Glutamatergic neuron (in vitro differentiated cells): ENCODE results near the gene SAMD1. TPM values are rescaled to one million over a fixed set of nuclear protein-coding genes. Genes with fewer than 3 reads are reported as not detected.

Source experiments
- DNase-seq: peaks from one replicate; pipeline ENCODE4 v3.0.0; 2022
- H3K27ac Mint-ChIP-seq: one replicate; pipeline ENCODE4 v1.8.0; 2020; ENCODE audit warnings: mild to moderate bottlenecking, mixed read lengths, inconsistent platforms; ENCODE audit not compliant: unreplicated experiment
- H3K27me3 Mint-ChIP-seq: one replicate; pipeline ENCODE4 v1.8.0; 2020; ENCODE audit warnings: mild to moderate bottlenecking, moderate library complexity, mixed read lengths, inconsistent platforms; ENCODE audit not compliant: unreplicated experiment
- H3K36me3 Mint-ChIP-seq: one replicate; pipeline ENCODE4 v1.8.0; 2020; ENCODE audit warnings: mild to moderate bottlenecking, mixed read lengths, inconsistent platforms; ENCODE audit not compliant: unreplicated experiment
- H3K4me1 Mint-ChIP-seq: one replicate; pipeline ENCODE4 v1.8.0; 2020; ENCODE audit warnings: mild to moderate bottlenecking, low read depth, mixed read lengths, inconsistent platforms; ENCODE audit not compliant: unreplicated experiment
- H3K4me3 Mint-ChIP-seq: one replicate; pipeline ENCODE4 v1.8.0; 2020; ENCODE audit warnings: mild to moderate bottlenecking, mixed read lengths, inconsistent platforms; ENCODE audit not compliant: unreplicated experiment
- H3K9me3 Mint-ChIP-seq: one replicate; pipeline ENCODE4 v1.8.0; 2020; ENCODE audit warnings: mild to moderate bottlenecking, moderate library complexity, mixed read lengths, inconsistent platforms; ENCODE audit not compliant: unreplicated experiment
- total RNA-seq: library from RNA; stranded (reverse); fragmentation: NEBNext Ultra II Directional; extraction: Animal tissue kit (Norgen Biotek cat#: 25700); gene quantifications from one replicate; pipeline ENCODE4 v1.2.1, GENCODE V29; 2021; ENCODE audit not compliant: unreplicated experiment
- TF ChIP-seq, protein P1 (sequence below): fragments of 200-600 bp; sonication (generic); IDR thresholded peaks from one replicate; pipeline ENCODE4 v1.5.0; 2021; ENCODE audit not compliant: partially characterized antibody, unreplicated experiment

Gene SAMD1
- total RNA-seq, 1 donor from 2014 or later, result 52.0 TPM

DNA sequence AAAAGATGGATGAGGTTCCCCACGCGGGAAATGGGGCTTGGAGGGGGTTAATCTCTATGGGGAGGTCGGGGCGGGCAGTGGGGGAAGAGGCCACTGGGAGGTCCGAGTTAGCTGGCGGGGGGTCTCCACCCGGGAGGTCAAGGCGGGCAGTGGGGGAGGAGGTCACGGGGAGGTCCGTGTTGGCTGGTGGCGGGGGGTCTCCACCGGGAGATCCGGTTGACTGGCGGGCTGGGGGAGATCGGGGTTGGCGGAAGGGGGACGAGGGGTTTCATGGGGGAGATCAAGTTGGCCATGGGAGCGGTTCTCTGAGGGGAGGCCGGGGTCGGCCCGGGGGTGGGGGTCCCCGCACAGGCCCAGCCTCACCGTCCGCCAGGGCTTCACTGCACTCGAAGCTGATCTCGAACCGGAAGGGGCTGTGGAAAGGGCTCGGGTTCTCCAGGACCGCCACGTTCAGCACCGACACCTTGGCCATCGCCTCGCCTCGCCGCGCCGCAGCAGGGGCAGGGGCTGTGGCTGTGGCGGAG, 45.5 kb upstream of the SAMD1 start:
- peaks cover 3% of the 10 kb centered on the region for H3K9me3 Mint-ChIP-seq
- H3K27ac Mint-ChIP-seq, result no peak overlapping the region
- H3K4me1 Mint-ChIP-seq, result peaks cover 6% of the 10 kb centered on the region
- no peak for DNase-seq
- peaks cover 6% of the 10 kb centered on the region for H3K27me3 Mint-ChIP-seq
- H3K36me3 Mint-ChIP-seq, result no peaks in the 10 kb centered on the region
- TF ChIP-seq, protein P1, sequence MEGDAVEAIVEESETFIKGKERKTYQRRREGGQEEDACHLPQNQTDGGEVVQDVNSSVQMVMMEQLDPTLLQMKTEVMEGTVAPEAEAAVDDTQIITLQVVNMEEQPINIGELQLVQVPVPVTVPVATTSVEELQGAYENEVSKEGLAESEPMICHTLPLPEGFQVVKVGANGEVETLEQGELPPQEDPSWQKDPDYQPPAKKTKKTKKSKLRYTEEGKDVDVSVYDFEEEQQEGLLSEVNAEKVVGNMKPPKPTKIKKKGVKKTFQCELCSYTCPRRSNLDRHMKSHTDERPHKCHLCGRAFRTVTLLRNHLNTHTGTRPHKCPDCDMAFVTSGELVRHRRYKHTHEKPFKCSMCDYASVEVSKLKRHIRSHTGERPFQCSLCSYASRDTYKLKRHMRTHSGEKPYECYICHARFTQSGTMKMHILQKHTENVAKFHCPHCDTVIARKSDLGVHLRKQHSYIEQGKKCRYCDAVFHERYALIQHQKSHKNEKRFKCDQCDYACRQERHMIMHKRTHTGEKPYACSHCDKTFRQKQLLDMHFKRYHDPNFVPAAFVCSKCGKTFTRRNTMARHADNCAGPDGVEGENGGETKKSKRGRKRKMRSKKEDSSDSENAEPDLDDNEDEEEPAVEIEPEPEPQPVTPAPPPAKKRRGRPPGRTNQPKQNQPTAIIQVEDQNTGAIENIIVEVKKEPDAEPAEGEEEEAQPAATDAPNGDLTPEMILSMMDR, result no peak
- peak overlapping the region; percentile 80 for H3K4me3 Mint-ChIP-seq

- TF ChIP-seq, protein P1, result no peak
- H3K36me3 Mint-ChIP-seq, result no peaks in the 10 kb centered on the region
- peaks cover 6% of the 10 kb centered on the region for H3K4me1 Mint-ChIP-seq
- H3K27me3 Mint-ChIP-seq, result peaks cover 6% of the 10 kb centered on the region
- peaks cover 3% of the 10 kb centered on the region for H3K9me3 Mint-ChIP-seq
- H3K27ac Mint-ChIP-seq, result no peak overlapping the region
- DNase-seq, result no peak
- peak overlapping the region; percentile 80 for H3K4me3 Mint-ChIP-seq
These were observed 44.8 kb upstream of the SAMD1 start for GRCh38 chr19:14135355-14135754.

GRCh38 chr19:14127929-14128509, 37.5 kb upstream of the SAMD1 start:
- H3K4me1 Mint-ChIP-seq, result peaks cover 1% of the 10 kb centered on the region
- no peaks in the 10 kb centered on the region for H3K36me3 Mint-ChIP-seq
- H3K27ac Mint-ChIP-seq, result no peak overlapping the region
- H3K4me3 Mint-ChIP-seq, result no peak overlapping the region
- no peak for DNase-seq
- no peaks in the 10 kb centered on the region for H3K27me3 Mint-ChIP-seq
- no peaks in the 10 kb centered on the region for H3K9me3 Mint-ChIP-seq
- TF ChIP-seq, protein P1, result no peak

DNA sequence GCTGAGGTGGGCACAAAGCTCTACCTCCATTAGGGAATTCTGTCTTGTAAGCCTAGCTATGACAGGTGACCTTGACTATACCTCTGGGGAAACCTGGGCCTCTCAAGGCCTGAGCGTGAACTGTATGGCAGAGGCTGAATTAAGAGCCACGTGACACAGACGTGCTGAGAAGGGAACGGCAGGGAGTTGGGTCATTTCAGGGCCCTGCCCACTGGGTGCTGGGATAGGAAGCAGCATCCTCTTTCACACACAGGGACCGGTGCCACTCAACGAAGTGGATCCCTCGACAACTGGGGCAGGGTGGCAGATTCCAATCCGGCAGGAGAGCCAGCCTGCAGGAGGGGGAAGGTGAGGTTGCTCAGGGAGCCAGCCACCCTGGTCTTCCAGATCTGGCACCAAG, 36.6 kb upstream of the SAMD1 start:
- H3K4me3 Mint-ChIP-seq, result no peak overlapping the region
- no peak overlapping the region for H3K27ac Mint-ChIP-seq
- TF ChIP-seq, protein P1, result no peak
- peaks cover 2% of the 10 kb centered on the region for H3K4me1 Mint-ChIP-seq
- DNase-seq, result no peak
- no peaks in the 10 kb centered on the region for H3K36me3 Mint-ChIP-seq
- H3K27me3 Mint-ChIP-seq, result no peaks in the 10 kb centered on the region
- H3K9me3 Mint-ChIP-seq, result no peaks in the 10 kb centered on the region

GRCh38 chr19:14122924-14123323, 32.4 kb upstream of the SAMD1 start:
- H3K27ac Mint-ChIP-seq, result no peak overlapping the region
- peaks cover 8% of the 10 kb centered on the region for H3K27me3 Mint-ChIP-seq
- no peaks in the 10 kb centered on the region for H3K36me3 Mint-ChIP-seq
- DNase-seq, result no peak
- peaks cover 7% of the 10 kb centered on the region for H3K4me1 Mint-ChIP-seq
- H3K4me3 Mint-ChIP-seq, result no peak overlapping the region
- TF ChIP-seq, protein P1, result no peak
- H3K9me3 Mint-ChIP-seq, result peaks cover 2% of the 10 kb centered on the region
